ENCODE data around the gene VSIR.

VSIR gene

GRCh38 chr10:71802715-71803488 lies 29.6 kb upstream of the VSIR start:
- no peak overlapping the region for H3K4me3 ChIP-seq (ENCODE audit: low read length)
- no peaks in the 10 kb centered on the region for H3K9me3 ChIP-seq (ENCODE audit: control insufficient read depth, low read length)
- H3K9ac ChIP-seq (ENCODE audit: low read length) = no peak overlapping the region

GRCh38 chr10:71802235-71802634 lies 28.9 kb upstream of the VSIR start:
- no peaks in the 10 kb centered on the region for H3K9me3 ChIP-seq (ENCODE audit: control insufficient read depth, low read length)

More at GRCh38 chr10:71802715-71803488, 29.6 kb upstream of the VSIR start:
- no peaks in the 10 kb centered on the region for H3K36me3 ChIP-seq (ENCODE audit: control insufficient read depth, insufficient read depth, low read length)
- peaks cover 22% of the 10 kb centered on the region for H3K4me1 ChIP-seq (ENCODE audit: control insufficient read depth, insufficient read depth, low read length)
- no peaks in the 10 kb centered on the region for H3K27me3 ChIP-seq (ENCODE audit: control insufficient read depth, insufficient read depth, low read length)

GRCh38 chr10:71801361-71801760 lies 28.0 kb upstream of the VSIR start:
- Histone ChIP-seq H3K27me3 (ENCODE audit: control insufficient read depth, insufficient read depth, low read length) (no peaks in the 10 kb centered on the region), H3K9me3 (ENCODE audit: control insufficient read depth, low read length) (no peaks in the 10 kb centered on the region), H3K9ac (ENCODE audit: low read length) (no peak overlapping the region), H3K4me1 (ENCODE audit: control insufficient read depth, insufficient read depth, low read length) (peaks cover 12% of the 10 kb centered on the region), H3K4me3 (ENCODE audit: low read length) (no peak overlapping the region), H3K36me3 (ENCODE audit: control insufficient read depth, insufficient read depth, low read length) (no peaks in the 10 kb centered on the region)

More at GRCh38 chr10:71802235-71802634, 28.9 kb upstream of the VSIR start:
- Histone ChIP-seq H3K4me3 (ENCODE audit: low read length) (no peak overlapping the region), H3K27me3 (ENCODE audit: control insufficient read depth, insufficient read depth, low read length) (no peaks in the 10 kb centered on the region), H3K4me1 (ENCODE audit: control insufficient read depth, insufficient read depth, low read length) (peaks cover 21% of the 10 kb centered on the region), H3K9ac (ENCODE audit: low read length) (no peak overlapping the region), H3K36me3 (ENCODE audit: control insufficient read depth, insufficient read depth, low read length) (no peaks in the 10 kb centered on the region)

GRCh38 chr10:71799608-71800453 lies 26.5 kb upstream of the VSIR start:
- Histone ChIP-seq H3K9ac (ENCODE audit: low read length) (no peak overlapping the region), H3K36me3 (ENCODE audit: control insufficient read depth, insufficient read depth, low read length) (no peaks in the 10 kb centered on the region), H3K9me3 (ENCODE audit: control insufficient read depth, low read length) (no peaks in the 10 kb centered on the region), H3K4me3 (ENCODE audit: low read length) (no peak overlapping the region), H3K27me3 (ENCODE audit: control insufficient read depth, insufficient read depth, low read length) (no peaks in the 10 kb centered on the region), H3K4me1 (ENCODE audit: control insufficient read depth, insufficient read depth, low read length) (peaks cover 8% of the 10 kb centered on the region)

- Histone ChIP-seq H3K4me1 (ENCODE audit: control insufficient read depth, insufficient read depth, low read length) (peaks cover 8% of the 10 kb centered on the region), H3K36me3 (ENCODE audit: control insufficient read depth, insufficient read depth, low read length) (no peaks in the 10 kb centered on the region), H3K27me3 (ENCODE audit: control insufficient read depth, insufficient read depth, low read length) (no peaks in the 10 kb centered on the region), H3K9ac (ENCODE audit: low read length) (no peak overlapping the region), H3K4me3 (ENCODE audit: low read length) (no peak overlapping the region), H3K9me3 (ENCODE audit: control insufficient read depth, low read length) (no peaks in the 10 kb centered on the region)
Observed at GRCh38 chr10:71799112-71799511, 25.8 kb upstream of the VSIR start.

- Histone ChIP-seq H3K4me1 (ENCODE audit: control insufficient read depth, insufficient read depth, low read length) (peaks cover 8% of the 10 kb centered on the region), H3K36me3 (ENCODE audit: control insufficient read depth, insufficient read depth, low read length) (no peaks in the 10 kb centered on the region), H3K27me3 (ENCODE audit: control insufficient read depth, insufficient read depth, low read length) (no peaks in the 10 kb centered on the region), H3K9me3 (ENCODE audit: control insufficient read depth, low read length) (no peaks in the 10 kb centered on the region), H3K4me3 (ENCODE audit: low read length) (no peak overlapping the region), H3K9ac (ENCODE audit: low read length) (no peak overlapping the region)
Observed at GRCh38 chr10:71798308-71798624, 24.9 kb upstream of the VSIR start.

- no peaks in the 10 kb centered on the region for H3K36me3 ChIP-seq (ENCODE audit: control insufficient read depth, insufficient read depth, low read length)
- no peak overlapping the region for H3K4me3 ChIP-seq (ENCODE audit: low read length)
- no peaks in the 10 kb centered on the region for H3K27me3 ChIP-seq (ENCODE audit: control insufficient read depth, insufficient read depth, low read length)
- H3K4me1 ChIP-seq (ENCODE audit: control insufficient read depth, insufficient read depth, low read length) = peaks cover 8% of the 10 kb centered on the region
- no peak overlapping the region for H3K9ac ChIP-seq (ENCODE audit: low read length)
- H3K9me3 ChIP-seq (ENCODE audit: control insufficient read depth, low read length) = no peaks in the 10 kb centered on the region
Observed at GRCh38 chr10:71797533-71798307, 24.4 kb upstream of the VSIR start.

- Histone ChIP-seq H3K36me3 (ENCODE audit: control insufficient read depth, insufficient read depth, low read length) (no peaks in the 10 kb centered on the region), H3K9me3 (ENCODE audit: control insufficient read depth, low read length) (no peaks in the 10 kb centered on the region), H3K9ac (ENCODE audit: low read length) (no peak overlapping the region), H3K4me1 (ENCODE audit: control insufficient read depth, insufficient read depth, low read length) (peaks cover 8% of the 10 kb centered on the region), H3K4me3 (ENCODE audit: low read length) (no peak overlapping the region), H3K27me3 (ENCODE audit: control insufficient read depth, insufficient read depth, low read length) (no peaks in the 10 kb centered on the region)
Observed at GRCh38 chr10:71796749-71797405, 23.6 kb upstream of the VSIR start.

- Histone ChIP-seq H3K36me3 (ENCODE audit: control insufficient read depth, insufficient read depth, low read length) (no peaks in the 10 kb centered on the region), H3K4me1 (ENCODE audit: control insufficient read depth, insufficient read depth, low read length) (peaks cover 3% of the 10 kb centered on the region), H3K9me3 (ENCODE audit: control insufficient read depth, low read length) (no peaks in the 10 kb centered on the region), H3K4me3 (ENCODE audit: low read length) (no peak overlapping the region), H3K9ac (ENCODE audit: low read length) (no peak overlapping the region), H3K27me3 (ENCODE audit: control insufficient read depth, insufficient read depth, low read length) (peaks cover 3% of the 10 kb centered on the region)
Observed at GRCh38 chr10:71795248-71795647, 21.9 kb upstream of the VSIR start.

GRCh38 chr10:71790749-71791440 lies 17.6 kb upstream of the VSIR start:
- H3K36me3 ChIP-seq (ENCODE audit: control insufficient read depth, insufficient read depth, low read length) = no peaks in the 10 kb centered on the region
- no peak overlapping the region for H3K9ac ChIP-seq (ENCODE audit: low read length)
- H3K27me3 ChIP-seq (ENCODE audit: control insufficient read depth, insufficient read depth, low read length) = peaks cover 3% of the 10 kb centered on the region
- no peak overlapping the region for H3K4me3 ChIP-seq (ENCODE audit: low read length)
- H3K9me3 ChIP-seq (ENCODE audit: control insufficient read depth, low read length) = no peaks in the 10 kb centered on the region
- no peaks in the 10 kb centered on the region for H3K4me1 ChIP-seq (ENCODE audit: control insufficient read depth, insufficient read depth, low read length)

GRCh38 chr10:71789871-71790270 lies 16.6 kb upstream of the VSIR start:
- no peaks in the 10 kb centered on the region for H3K4me1 ChIP-seq (ENCODE audit: control insufficient read depth, insufficient read depth, low read length)
- H3K27me3 ChIP-seq (ENCODE audit: control insufficient read depth, insufficient read depth, low read length) = peaks cover 3% of the 10 kb centered on the region
- H3K9me3 ChIP-seq (ENCODE audit: control insufficient read depth, low read length) = no peaks in the 10 kb centered on the region
- H3K9ac ChIP-seq (ENCODE audit: low read length) = no peak overlapping the region
- H3K4me3 ChIP-seq (ENCODE audit: low read length) = no peak overlapping the region
- H3K36me3 ChIP-seq (ENCODE audit: control insufficient read depth, insufficient read depth, low read length) = no peaks in the 10 kb centered on the region
